HCT116 (cell line): Measurements from ENCODE around the gene SLC25A21.

Experiments
- CTCF ChIP-seq, 3 experiments: fragments of 200-600 bp in 1 of 3; sonication (generic) in 1 of 3; IDR thresholded peaks in 2 of 3; conservative IDR thresholded peaks in 1 of 3; 2 replicates each; pipeline ENCODE4 v1.5.1; 2012 to 2017; ENCODE audit warnings: low read depth in 2 of 3, low read length in 2 of 3, antibody characterized with exemption in 1 of 3, borderline replicate concordance in 1 of 3, control low read depth in 1 of 3, mild to moderate bottlenecking in 1 of 3, mixed read lengths in 1 of 3, mixed run types in 1 of 3, moderate library complexity in 1 of 3; ENCODE audit not compliant: insufficient read depth in 1 of 3
- POLR2A ChIP-seq: IDR thresholded peaks from 2 replicates; pipeline ENCODE4 v1.7.0; 2011; ENCODE audit warnings: borderline replicate concordance; ENCODE audit not compliant: insufficient read depth, insufficient read length; ENCODE audit errors: extremely low read depth
- ZNF274 ChIP-seq: fragments of 200-500 bp; sonication (Bioruptor generic); IDR thresholded peaks from 2 replicates; pipeline ENCODE4 v1.6.1; 2014; ENCODE audit warnings: mild to moderate bottlenecking, low read depth, low read length, inconsistent platforms

GRCh38 chr14:37083599-37083998 is 88.8 kb downstream of the SLC25A21 start:
- TF ChIP-seq POLR2A = no peak
- TF ChIP-seq ZNF274 = no peak
- TF ChIP-seq CTCF (IDR thresholded peaks at IDR 0.05 in 2 of 3, conservative IDR thresholded peaks at IDR 0.05 in 1 of 3; ENCODE audit: borderline replicate concordance in 1 of 3, insufficient read depth in 1 of 3, low read depth in 2 of 3, low read length in 2 of 3) = no peak
